SKM-1 treated with dmso at 0.1 percent for 144 hours (cell line): ENCODE data around the gene SLC6A7.
"Not testable (repeated sequence)": the region's sequence is repeated elsewhere in the genome, so short reads cannot be mapped to it uniquely, and the experiment has no call there.

Experiments used
- DNase-seq: peaks from one replicate; lab custom pipeline; 2025; ENCODE audit not compliant: unreplicated experiment; lab: John Stamatoyannopoulos, UW

The SLC6A7 gene

DNA sequence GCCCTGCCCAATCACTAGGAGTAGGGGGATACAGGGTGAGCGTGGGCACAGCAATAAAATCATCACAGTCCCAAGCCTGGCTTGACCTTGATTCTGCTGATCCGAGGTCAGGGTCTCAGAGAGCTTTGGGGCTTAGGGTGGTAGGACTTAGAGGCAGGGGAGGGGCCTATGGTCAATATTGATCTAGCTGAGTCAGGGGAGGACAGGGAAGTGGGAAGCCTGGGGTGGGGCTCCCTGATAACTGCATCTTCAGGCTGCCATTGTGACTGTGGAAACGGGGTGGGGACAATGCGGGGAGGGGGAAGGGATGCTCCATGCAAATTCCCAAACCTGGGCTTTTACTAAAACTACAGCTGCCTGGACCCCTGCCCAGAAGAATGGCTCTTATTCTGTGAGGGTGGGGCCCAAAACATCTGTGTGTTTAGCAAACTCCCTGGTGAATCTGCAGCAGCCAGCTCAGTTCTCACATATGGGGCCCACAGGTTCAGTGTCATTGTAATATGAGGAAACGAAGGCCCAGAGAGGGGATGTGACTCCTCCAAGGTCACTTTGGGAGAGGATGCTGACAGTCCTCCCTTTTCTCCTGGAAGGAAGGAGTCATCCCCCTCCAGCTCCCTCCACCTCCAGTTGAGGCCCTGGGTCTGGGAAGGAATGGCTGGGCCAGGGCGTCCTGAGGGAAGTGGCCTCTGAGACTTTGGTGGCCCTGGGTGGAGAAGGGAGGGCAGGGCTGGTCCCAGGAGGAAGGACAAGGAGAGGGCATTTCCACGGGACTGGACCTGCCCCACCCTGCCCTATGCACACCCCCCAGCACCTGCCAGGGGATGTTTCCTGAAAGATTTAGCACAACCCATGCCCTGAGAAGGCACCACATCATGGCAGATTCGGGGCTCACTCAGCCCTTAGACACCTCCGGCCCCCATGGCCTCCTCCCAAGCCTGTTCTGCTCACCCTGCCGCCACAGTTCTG lies 26.4 kb downstream of the SLC6A7 start:
- DNase-seq: no peak

DNA sequence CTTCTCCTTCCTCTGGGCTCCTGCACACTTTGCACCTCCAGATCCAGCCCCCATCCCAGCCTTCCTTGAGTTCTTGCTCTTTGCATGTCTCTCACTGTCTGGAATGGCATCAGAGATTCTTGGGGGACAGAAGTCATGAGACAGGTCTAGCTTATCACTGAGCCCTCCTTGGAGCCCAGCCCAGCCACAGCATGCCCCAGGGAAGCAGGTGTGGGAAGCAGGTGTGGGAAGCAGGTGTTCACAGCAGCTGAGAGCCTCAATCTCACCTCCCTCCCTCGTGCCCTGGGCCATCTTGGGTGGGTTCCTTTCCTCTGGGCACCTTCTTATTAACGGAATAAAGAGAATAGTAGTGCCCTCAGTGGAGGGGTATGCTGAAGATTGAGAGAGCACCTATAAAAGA lies 27.2 kb downstream of the SLC6A7 start:
- DNase-seq: no peak

DNA sequence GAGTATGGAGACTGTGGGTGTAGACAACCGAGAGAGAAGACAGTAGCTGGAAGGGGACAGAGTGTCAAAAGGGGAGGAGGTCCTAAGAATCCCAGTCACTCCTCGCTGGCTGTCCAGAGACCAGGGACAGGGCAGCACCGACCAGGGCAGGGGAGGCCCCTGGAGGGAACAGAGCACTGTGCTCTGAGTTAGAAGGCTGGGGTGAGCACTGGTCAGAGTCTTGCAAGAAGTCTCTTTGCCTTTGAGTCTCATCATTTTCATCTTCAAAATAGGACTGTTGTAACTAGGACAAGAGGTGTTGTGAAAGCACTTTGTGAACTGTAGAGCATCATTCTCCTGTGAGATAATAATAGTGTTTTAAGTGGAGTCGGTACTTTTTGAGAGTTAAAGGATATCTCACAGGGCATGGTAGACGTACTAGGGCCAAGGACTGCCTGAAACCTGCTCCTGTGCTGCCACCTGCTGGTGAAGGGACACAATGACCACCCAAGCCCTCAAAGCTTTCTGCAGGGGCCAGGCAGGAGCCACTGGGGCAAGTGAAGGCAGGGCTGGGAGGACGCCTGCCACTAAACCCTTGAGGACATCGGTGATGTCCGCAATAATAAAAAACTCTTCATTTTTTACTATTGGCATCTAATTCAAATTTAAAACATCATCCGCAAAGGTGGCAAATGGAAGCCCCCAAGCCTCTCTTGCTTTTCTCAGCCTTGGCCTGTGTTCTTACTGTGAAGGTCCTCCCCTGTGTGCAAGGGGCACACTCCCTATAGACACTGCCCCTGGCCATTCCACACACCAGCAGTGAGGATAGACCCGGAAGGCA lies 28.2 kb downstream of the SLC6A7 start:
- peak; percentile 83 for DNase-seq

- no peak for DNase-seq
Observed at GRCh38 chr5:150218693-150219035, 28.8 kb downstream of the SLC6A7 start.

DNA sequence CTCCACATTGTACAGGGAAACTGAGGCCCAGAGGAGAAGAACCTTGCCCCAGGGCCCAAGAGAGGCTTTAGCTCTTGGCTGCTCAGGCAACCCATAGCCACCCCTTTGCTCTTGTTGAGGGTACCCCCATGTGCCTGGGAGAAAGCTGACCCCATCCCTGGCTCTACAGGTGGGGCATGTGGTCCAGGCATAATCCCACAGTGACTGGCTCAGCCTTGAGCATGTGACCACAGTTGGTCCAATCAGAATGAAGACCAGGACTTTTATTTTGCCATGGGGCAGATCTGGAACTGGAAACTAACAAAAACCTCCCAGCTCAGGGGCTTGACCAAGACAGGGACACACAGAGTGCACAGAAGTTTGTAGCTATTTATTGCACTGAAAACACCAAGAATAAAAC lies 29.3 kb downstream of the SLC6A7 start:
- DNase-seq: no peak

- no peak for DNase-seq
Observed at GRCh38 chr5:150219861-150220260, 30.0 kb downstream of the SLC6A7 start.

- DNase-seq: no peak
Observed at GRCh38 chr5:150221471-150221870, 31.6 kb downstream of the SLC6A7 start.

- no peak for DNase-seq
Observed at GRCh38 chr5:150222906-150223305, 33.0 kb downstream of the SLC6A7 start.

DNA sequence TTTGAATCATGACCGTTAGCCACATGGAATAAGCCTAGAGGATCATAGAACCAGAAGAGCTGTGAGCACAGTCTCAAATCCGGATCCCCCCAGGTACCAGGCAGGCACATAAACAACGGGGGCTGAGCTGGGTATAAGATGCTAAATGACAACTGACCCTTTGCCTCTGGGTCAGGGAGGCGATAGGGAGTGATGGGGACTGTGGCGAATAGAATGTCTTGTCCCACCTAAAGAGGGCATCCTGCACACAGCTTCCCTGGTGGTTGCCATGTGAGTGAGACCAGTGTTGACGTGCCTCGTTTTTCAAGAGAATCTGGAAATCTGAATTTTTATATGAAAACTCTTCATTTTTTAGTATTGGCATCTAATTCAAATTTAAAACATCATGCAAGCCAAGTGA lies 33.6 kb downstream of the SLC6A7 start:
- no peak for DNase-seq

GRCh38 chr5:150224483-150225027 lies 34.7 kb downstream of the SLC6A7 start:
- DNase-seq: no peak

GRCh38 chr5:150227036-150227435 lies 37.2 kb downstream of the SLC6A7 start:
- no peak for DNase-seq

DNA sequence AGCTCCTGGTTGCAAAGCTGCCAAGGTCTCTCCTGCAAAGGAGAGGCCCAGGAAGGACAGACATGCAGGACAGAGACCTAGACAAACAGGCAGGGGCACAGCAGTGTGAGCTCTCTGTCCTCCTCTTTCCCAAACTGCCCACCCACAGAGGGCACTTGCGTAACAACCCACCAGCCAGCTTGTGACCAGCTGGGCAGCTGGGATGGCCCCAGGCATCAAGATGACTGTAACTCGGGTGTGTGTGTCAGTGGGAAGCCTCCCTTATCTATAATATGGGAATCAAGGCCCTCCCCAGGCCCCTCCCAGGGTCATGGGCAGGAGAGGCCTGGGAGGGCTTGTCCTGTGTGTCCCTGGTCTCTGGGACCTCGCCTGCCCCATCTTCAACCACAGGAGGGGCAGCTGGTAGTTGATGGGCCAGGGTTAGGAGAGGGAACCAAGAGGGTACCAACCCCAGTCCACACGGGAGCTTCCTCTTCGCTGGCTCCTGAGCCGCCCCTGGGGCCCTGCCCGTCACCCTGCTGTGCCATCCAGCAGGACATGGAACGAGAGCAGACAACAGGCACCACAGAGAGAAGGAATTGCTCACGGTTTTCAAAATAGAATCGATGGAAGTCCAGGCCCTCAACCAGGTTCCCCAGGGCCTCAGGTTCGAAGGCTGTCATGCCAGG lies 37.9 kb downstream of the SLC6A7 start:
- DNase-seq: no peak

- no peak for DNase-seq
Observed at GRCh38 chr5:150229571-150229970, 39.7 kb downstream of the SLC6A7 start.

DNA sequence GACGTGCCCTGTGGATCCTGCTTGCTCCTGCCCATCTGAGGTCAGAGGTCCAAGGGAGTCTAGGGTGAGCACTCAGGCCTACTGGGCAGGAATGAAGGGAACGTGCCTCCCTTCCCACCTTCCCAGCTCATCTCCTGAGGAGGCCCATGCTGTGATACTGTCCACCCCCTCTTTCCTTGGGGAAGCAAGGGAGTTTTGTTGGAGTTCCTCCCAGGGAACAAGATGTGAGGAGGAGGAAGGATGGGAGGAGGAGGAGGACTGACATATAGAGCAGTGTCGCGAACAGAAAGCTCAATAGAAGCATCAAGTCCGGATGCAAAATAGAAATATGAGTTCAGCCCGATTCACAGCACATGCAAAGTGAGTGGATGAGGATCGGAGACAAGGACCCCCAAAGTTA lies 41.0 kb downstream of the SLC6A7 start:
- DNase-seq: no peak

DNA sequence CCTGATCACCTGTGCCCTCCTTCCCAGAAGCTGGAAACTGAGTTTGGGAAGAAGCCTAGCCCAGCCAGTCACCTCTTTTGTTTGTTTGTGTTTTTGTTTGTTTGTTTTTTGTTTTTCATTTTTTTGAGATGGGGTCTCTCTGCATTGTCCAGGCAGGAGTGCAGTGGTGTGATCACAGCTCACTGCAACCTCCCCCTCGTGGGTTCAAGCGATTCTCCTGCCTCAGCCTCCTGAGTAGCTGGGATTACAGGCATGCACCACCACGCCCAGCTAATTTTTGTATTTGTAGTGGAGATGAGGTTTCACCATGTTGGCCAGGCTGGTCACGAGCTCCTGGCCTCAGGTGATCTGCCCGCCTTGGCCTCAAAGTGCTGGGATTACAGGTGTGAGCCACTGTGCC lies 43.8 kb downstream of the SLC6A7 start:
- not testable (repeated sequence) for DNase-seq

DNA sequence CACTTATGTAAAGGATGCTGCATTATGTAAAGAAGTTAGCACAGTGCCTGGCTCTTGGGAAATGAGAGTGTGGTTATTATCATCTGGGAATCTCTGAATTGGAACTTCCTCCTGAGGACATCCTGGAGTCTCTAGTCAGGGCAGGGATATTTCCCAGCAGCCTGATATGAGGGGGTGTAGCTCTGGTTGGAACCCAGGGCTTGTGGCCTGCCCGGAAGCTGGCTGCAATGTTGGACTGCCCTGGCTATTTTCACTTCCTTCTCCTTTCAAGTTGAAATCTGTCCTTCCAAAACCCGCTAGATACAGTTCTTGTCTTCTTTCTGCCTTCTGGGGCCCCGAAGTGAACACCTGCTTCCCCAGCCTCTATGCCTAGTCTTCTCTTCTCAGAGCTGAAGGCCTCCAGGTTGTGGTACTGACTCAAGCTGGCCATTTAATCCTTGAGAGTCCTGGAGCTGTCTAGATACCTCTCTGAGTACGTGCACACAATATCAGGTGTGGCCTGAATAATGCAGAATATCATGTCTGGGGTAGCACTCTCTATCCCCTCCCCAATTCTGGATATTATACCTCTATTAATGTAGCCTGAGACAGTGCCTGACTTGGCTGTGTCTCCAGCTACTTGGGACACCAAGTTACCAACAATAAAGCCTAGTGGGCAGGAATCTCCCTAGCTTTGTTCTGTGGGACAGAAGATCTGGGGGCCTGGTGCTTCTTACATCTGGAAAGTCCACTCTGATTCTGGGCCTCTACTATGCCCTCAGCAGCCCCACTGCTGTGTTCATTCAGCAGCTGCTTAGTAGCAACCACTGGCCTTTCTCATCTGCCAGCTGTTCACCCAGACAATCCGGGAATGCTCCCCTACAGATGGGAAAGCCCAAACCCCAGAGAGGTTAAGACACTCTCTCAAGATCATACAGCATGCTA lies 45.0 kb downstream of the SLC6A7 start:
- DNase-seq: peak; percentile 19

GRCh38 chr5:150235500-150235854 lies 45.6 kb downstream of the SLC6A7 start:
- no peak for DNase-seq

- DNase-seq: no peak
Observed at GRCh38 chr5:150236313-150236712, 46.5 kb downstream of the SLC6A7 start.

GRCh38 chr5:150236981-150237754 lies 47.3 kb downstream of the SLC6A7 start:
- DNase-seq: no peak

DNA sequence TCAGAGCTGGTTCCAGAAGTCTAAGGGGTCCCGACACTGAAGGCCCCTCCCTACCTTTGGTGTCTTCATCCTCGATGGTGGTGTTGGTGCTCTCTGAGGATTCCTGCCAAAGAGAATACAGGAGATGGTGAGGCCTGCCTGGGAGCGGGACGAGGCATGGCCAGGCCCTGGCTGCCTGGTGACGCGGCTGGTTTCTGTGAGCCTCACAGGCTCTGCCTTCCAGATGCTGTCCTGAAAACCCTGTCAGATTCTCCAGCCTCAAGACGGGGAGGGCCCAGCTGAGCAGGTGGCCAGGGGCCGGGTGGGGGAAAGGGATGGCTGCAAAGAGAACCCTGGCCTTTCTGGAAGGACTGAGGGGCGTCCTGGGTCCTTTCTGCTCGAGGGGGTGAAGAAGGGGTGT lies 48.8 kb downstream of the SLC6A7 start:
- no peak for DNase-seq
